ENCODE measurements around the gene LCAT. TPM values are rescaled to one million over a fixed set of nuclear protein-coding genes. Genes with fewer than 3 reads are reported as not detected.

The LCAT gene
- total and polyA plus RNA-seq, 9 of the 15 experiments (the other 6 are each of a cell fraction or from before 2014, with no cell fraction given) = 0.46 to 21.0 (median 5.0) TPM

GRCh38 chr16:67993207-67994039 is 49.5 kb upstream of the LCAT start (continued):
- TF ChIP-seq GTF3C2 (IDR thresholded peaks at IDR 0.05; ENCODE audit: borderline replicate concordance, extremely low read depth, insufficient read length) = no peak
- no peak for TF ChIP-seq POLR2H (tag; IDR thresholded peaks at IDR 0.05; ENCODE audit: low read depth)
- no peak; a peak in 1 of 4 replicates for TF ChIP-seq TBL1XR1 (IDR thresholded peaks at IDR 0.05; ENCODE audit: low read length in 2 of 2)
- no peak for TF ChIP-seq ZNF436 (CRISPR knock-in tag; IDR thresholded peaks at IDR 0.05)
- TF ChIP-seq ZNF445 (CRISPR knock-in tag; IDR thresholded peaks at IDR 0.05; ENCODE audit: low read depth) = no peak
- TF ChIP-seq SMARCC2 (IDR thresholded peaks at IDR 0.05; ENCODE audit: low read depth) = no peak
- no peak for TF ChIP-seq CEBPB (tag; IDR thresholded peaks at IDR 0.05)
- no peak for TF ChIP-seq ZNF253 (CRISPR knock-in tag; conservative IDR thresholded peaks at IDR 0.05)
- TF ChIP-seq ESRRB (CRISPR knock-in tag; IDR thresholded peaks at IDR 0.05; ENCODE audit: borderline replicate concordance) = 0 out of 2 replicates have a peak, but pooled peaks have one; percentile 61
- TF ChIP-seq LEF1 (IDR thresholded peaks at IDR 0.05) = no peak; the same call in 1 of the 2 replicates
- TF ChIP-seq DIDO1 (tag; IDR thresholded peaks at IDR 0.05; ENCODE audit: low read depth) = no peak
- no peak for TF ChIP-seq HSF4 (CRISPR knock-in tag; IDR thresholded peaks at IDR 0.05; ENCODE audit: borderline replicate concordance)
- peak; percentile 85; the same call in 1 of the 2 replicates for TF ChIP-seq GATAD2A (IDR thresholded peaks at IDR 0.05)
- no peak for TF ChIP-seq SAFB2 (IDR thresholded peaks at IDR 0.05; ENCODE audit: borderline replicate concordance, low read depth, low read length, severe bottlenecking)
- TF ChIP-seq ZNF197 (CRISPR knock-in tag; IDR thresholded peaks at IDR 0.05; ENCODE audit: low read depth) = no peak
- peak; percentile 38; the same call in 1 of the 2 replicates for TF ChIP-seq FOSL1 (tag; conservative IDR thresholded peaks at IDR 0.05)
- TF ChIP-seq TAF9B (IDR thresholded peaks at IDR 0.05; ENCODE audit: partially characterized antibody) = no peak
- TF ChIP-seq SIRT6 (IDR thresholded peaks at IDR 0.05; ENCODE audit: low read depth, low read length) = no peak
- no peak for TF ChIP-seq CHD4 (IDR thresholded peaks at IDR 0.05; ENCODE audit: insufficient read depth, insufficient replicate concordance, low read depth, low read length, poor library complexity, severe bottlenecking)
- peak; percentile 78 for TF ChIP-seq E2F8 (IDR thresholded peaks at IDR 0.05; ENCODE audit: low read depth, partially characterized antibody)
- TF ChIP-seq KAT2B (IDR thresholded peaks at IDR 0.05; ENCODE audit: low read depth, low read length) = peak; percentile 96
- TF ChIP-seq ZNF347 (CRISPR knock-in tag; IDR thresholded peaks at IDR 0.05; ENCODE audit: low read depth) = no peak
